ENCODE data around the gene PTPRN2. TPM values are rescaled to one million over a fixed set of nuclear protein-coding genes. Genes with fewer than 3 reads are reported as not detected.

PTPRN2 gene
- total RNA-seq, 4 donors from 2014 or later: 14.9 to 34.3 (median 21.3) TPM

- Histone ChIP-seq H3K27me3 (no peaks in the 10 kb centered on the region), H3K36me3 (no peaks in the 10 kb centered on the region), H3K27ac (peak overlapping the region in 2 of 4 donors; percentile 28 to 67), H3K4me1 (peaks cover 0 to 5% (median 0%) of the 10 kb centered on the region in 4 donors), H3K4me3 (peak overlapping the region; percentile 37 to 55 (median 52)), H3K9me3 (no peaks in the 10 kb centered on the region)
- TF ChIP-seq POLR2A (IDR thresholded peaks at IDR 0.05) (no peak), CTCF (IDR thresholded peaks at IDR 0.05) (peak in 1 of 6 experiments; percentile 4)
- DNase-seq: peak in 2 of 3 donors; percentile 46 to 69
These were observed 974.7 kb downstream of the PTPRN2 start for GRCh38 chr7:157612664-157613561.

- Histone ChIP-seq H3K27me3 (no peaks in the 10 kb centered on the region), H3K9me3 (no peaks in the 10 kb centered on the region), H3K36me3 (no peaks in the 10 kb centered on the region), H3K27ac (no peak overlapping the region), H3K4me3 (peak overlapping the region; percentile 37 to 55 (median 52)), H3K4me1 (peaks cover 0 to 5% (median 0%) of the 10 kb centered on the region in 4 donors)
- peak in 1 of 3 donors; percentile 43 for DNase-seq
- TF ChIP-seq POLR2A (IDR thresholded peaks at IDR 0.05) (no peak), CTCF (IDR thresholded peaks at IDR 0.05) (no peak)
These were observed 975.5 kb downstream of the PTPRN2 start for GRCh38 chr7:157612009-157612663.

- no peaks in the 10 kb centered on the region for H3K27me3 ChIP-seq
- DNase-seq: no peak
- peaks cover 0 to 5% (median 0%) of the 10 kb centered on the region in 4 donors for H3K4me1 ChIP-seq
- H3K27ac ChIP-seq: no peak overlapping the region
- TF ChIP-seq POLR2A (IDR thresholded peaks at IDR 0.05) (no peak), CTCF (IDR thresholded peaks at IDR 0.05) (no peak)
- H3K36me3 ChIP-seq: no peaks in the 10 kb centered on the region
- H3K4me3 ChIP-seq: no peak overlapping the region
- no peaks in the 10 kb centered on the region for H3K9me3 ChIP-seq
These were observed 976.3 kb downstream of the PTPRN2 start for GRCh38 chr7:157611341-157611740.

- Histone ChIP-seq H3K9me3 (no peaks in the 10 kb centered on the region), H3K27me3 (no peaks in the 10 kb centered on the region), H3K36me3 (no peaks in the 10 kb centered on the region), H3K27ac (no peak overlapping the region), H3K4me3 (no peak overlapping the region), H3K4me1 (peaks cover 0 to 5% (median 0%) of the 10 kb centered on the region in 4 donors)
- no peak for TF ChIP-seq CTCF (IDR thresholded peaks at IDR 0.05)
- no peak for TF ChIP-seq POLR2A (IDR thresholded peaks at IDR 0.05)
- no peak for DNase-seq
These were observed 976.8 kb downstream of the PTPRN2 start for GRCh38 chr7:157610671-157611295.

- Histone ChIP-seq H3K36me3 (no peaks in the 10 kb centered on the region), H3K4me3 (no peak overlapping the region), H3K27ac (no peak overlapping the region), H3K9me3 (no peaks in the 10 kb centered on the region), H3K27me3 (no peaks in the 10 kb centered on the region), H3K4me1 (peaks cover 0 to 5% (median 0%) of the 10 kb centered on the region in 4 donors)
- TF ChIP-seq CTCF (IDR thresholded peaks at IDR 0.05) (no peak), POLR2A (IDR thresholded peaks at IDR 0.05) (no peak)
- DNase-seq: no peak
These were observed 977.5 kb downstream of the PTPRN2 start for GRCh38 chr7:157609932-157610640.
